Cardiac muscle cell (in vitro differentiated cells and primary cell): ENCODE results near the gene ZC3H4. TPM values are rescaled to one million over a fixed set of nuclear protein-coding genes. Genes with fewer than 3 reads are reported as not detected.

Source experiments
- DNase-seq, 2 donors: peaks; one replicate each; pipeline versions ENCODE4 v3.0.0 to v3.0.0-alpha.2; 2010 to 2017; ENCODE audit warnings: low read depth in 1 of 2, low spot score in 1 of 2
- H3K27ac ChIP-seq: fragments of 200-600 bp; sonication (generic); 2 replicates; pipeline ENCODE4 v1.5.1; 2016
- H3K27me3 ChIP-seq: fragments of 200-600 bp; sonication (generic); 2 replicates; pipeline ENCODE4 v1.6.0; 2016; ENCODE audit warnings: control low read depth
- H3K36me3 ChIP-seq: fragments of 200-600 bp; sonication (generic); 2 replicates; pipeline ENCODE4 v1.5.1; 2016; ENCODE audit warnings: control low read depth
- H3K4me1 ChIP-seq: fragments of 200-600 bp; sonication (generic); 2 replicates; pipeline ENCODE4 v1.8.1; 2017; ENCODE audit warnings: low read depth, mild to moderate bottlenecking, mixed run types
- H3K4me3 ChIP-seq: fragments of 200-600 bp; sonication (generic); 2 replicates; pipeline ENCODE4 v1.5.1; 2016; ENCODE audit warnings: mild to moderate bottlenecking
- H3K9me3 ChIP-seq: fragments of 200-600 bp; sonication (generic); 2 replicates; pipeline ENCODE4 v1.5.1; 2017; ENCODE audit warnings: low read depth, mild to moderate bottlenecking, control low read depth
- polyA plus RNA-seq: library from polyadenylated mRNA; unstranded; fragments of >200 nt; fragmentation: Nextera tagmentation; extraction: Ambion mirVana; gene quantifications from 2 replicates; pipeline ENCODE4 v1.2.1, GENCODE V29; 2016
- total RNA-seq: library from RNA; depleted of rRNA; stranded (reverse); fragments of >200 nt; gene quantifications from 2 replicates; pipeline ENCODE4 v1.2.3, GENCODE V29; 2016
- TF ChIP-seq, protein P1 (sequence below): IDR thresholded peaks from 2 replicates; pipeline ENCODE4 v1.5.1; 2012; ENCODE audit warnings: low read depth, mild to moderate bottlenecking, low read length

The ZC3H4 gene
- total and polyA plus RNA-seq, 2 experiments from 2014 or later: 5.0 to 34.6 TPM

- DNase-seq: no peak
- H3K4me1 ChIP-seq: peaks cover 3% of the 10 kb centered on the region
- TF ChIP-seq, protein P1, sequence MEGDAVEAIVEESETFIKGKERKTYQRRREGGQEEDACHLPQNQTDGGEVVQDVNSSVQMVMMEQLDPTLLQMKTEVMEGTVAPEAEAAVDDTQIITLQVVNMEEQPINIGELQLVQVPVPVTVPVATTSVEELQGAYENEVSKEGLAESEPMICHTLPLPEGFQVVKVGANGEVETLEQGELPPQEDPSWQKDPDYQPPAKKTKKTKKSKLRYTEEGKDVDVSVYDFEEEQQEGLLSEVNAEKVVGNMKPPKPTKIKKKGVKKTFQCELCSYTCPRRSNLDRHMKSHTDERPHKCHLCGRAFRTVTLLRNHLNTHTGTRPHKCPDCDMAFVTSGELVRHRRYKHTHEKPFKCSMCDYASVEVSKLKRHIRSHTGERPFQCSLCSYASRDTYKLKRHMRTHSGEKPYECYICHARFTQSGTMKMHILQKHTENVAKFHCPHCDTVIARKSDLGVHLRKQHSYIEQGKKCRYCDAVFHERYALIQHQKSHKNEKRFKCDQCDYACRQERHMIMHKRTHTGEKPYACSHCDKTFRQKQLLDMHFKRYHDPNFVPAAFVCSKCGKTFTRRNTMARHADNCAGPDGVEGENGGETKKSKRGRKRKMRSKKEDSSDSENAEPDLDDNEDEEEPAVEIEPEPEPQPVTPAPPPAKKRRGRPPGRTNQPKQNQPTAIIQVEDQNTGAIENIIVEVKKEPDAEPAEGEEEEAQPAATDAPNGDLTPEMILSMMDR: no peak
- H3K36me3 ChIP-seq: no peaks in the 10 kb centered on the region
- no peak overlapping the region for H3K4me3 ChIP-seq
- H3K27ac ChIP-seq: no peak overlapping the region
- peaks cover 39% of the 10 kb centered on the region for H3K27me3 ChIP-seq
- H3K9me3 ChIP-seq: no peaks in the 10 kb centered on the region
Observed at GRCh38 chr19:47027586-47028088, 85.9 kb downstream of the ZC3H4 start.

DNA sequence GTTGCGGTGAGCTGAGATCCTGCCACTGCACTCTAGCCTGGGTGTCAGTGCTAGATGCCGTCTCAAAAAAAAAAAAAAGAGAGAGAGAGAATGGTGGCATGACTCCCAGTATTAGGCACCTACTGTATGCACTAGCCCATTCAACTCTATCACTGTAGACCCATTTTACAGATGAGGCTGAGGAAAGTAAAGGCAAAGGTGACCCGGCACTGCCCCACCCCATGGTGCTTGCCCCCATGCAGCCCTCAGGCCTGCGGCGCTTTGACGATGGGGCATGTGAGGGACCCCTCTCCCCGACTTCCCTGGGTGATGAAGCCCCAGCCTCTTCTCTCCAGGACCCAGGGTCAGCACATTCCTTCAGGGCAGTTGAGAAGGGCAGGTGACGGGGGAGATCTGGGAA lies 86.7 kb downstream of the ZC3H4 start:
- H3K4me1 ChIP-seq: peaks cover 3% of the 10 kb centered on the region
- H3K27ac ChIP-seq: no peak overlapping the region
- no peaks in the 10 kb centered on the region for H3K36me3 ChIP-seq
- peaks cover 47% of the 10 kb centered on the region for H3K27me3 ChIP-seq
- no peaks in the 10 kb centered on the region for H3K9me3 ChIP-seq
- no peak for DNase-seq
- no peak overlapping the region for H3K4me3 ChIP-seq
- TF ChIP-seq, protein P1: no peak

DNA sequence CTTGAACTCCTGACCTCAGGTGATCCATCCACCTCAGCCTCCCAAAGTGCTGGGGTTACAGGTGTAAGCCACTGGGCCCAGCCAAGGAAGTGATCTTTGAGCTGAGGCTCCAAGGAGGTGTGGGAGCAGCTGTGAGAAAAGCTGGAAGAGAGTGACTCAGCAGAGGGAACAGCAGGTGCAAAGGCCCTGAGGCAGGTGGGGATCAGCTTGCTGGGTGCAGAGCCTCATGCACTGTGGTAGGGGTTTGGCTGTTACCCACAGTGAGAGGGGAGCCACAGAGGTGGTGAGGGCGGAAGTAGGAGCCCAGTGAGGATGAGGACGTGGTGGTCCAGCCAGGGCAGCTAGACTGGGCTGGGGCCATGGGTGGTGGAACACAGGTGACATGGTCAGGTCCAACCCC lies 87.4 kb downstream of the ZC3H4 start:
- Histone ChIP-seq H3K4me3 (no peak overlapping the region), H3K27me3 (peaks cover 54% of the 10 kb centered on the region), H3K27ac (no peak overlapping the region), H3K4me1 (peaks cover 3% of the 10 kb centered on the region), H3K36me3 (no peaks in the 10 kb centered on the region), H3K9me3 (no peaks in the 10 kb centered on the region)
- no peak for DNase-seq
- TF ChIP-seq, protein P1: no peak

DNA sequence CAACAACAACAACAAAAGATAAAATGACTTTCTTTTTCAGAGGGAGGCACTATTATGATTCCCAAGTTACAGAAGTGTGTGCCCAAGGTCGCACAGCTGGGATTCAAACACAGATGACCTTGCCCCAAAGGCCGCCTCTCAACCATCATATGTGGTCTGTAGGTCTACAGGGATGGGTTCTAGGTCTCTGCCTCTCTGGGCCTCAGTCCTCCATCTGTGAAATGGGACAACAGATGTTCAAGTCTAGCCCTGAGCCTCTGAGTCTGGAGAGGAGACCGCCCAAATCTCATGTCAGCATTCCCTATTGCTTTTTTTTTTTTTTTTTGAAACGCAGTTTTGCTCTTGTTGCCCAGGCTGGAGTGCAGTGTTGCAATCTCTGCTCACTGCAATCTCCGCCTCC lies 89.1 kb downstream of the ZC3H4 start:
- no peak overlapping the region for H3K4me3 ChIP-seq
- H3K4me1 ChIP-seq: peaks cover 9% of the 10 kb centered on the region
- peaks cover 71% of the 10 kb centered on the region for H3K27me3 ChIP-seq
- DNase-seq: no peak
- H3K9me3 ChIP-seq: no peaks in the 10 kb centered on the region
- no peaks in the 10 kb centered on the region for H3K36me3 ChIP-seq
- TF ChIP-seq, protein P1: no peak
- no peak overlapping the region for H3K27ac ChIP-seq

DNA sequence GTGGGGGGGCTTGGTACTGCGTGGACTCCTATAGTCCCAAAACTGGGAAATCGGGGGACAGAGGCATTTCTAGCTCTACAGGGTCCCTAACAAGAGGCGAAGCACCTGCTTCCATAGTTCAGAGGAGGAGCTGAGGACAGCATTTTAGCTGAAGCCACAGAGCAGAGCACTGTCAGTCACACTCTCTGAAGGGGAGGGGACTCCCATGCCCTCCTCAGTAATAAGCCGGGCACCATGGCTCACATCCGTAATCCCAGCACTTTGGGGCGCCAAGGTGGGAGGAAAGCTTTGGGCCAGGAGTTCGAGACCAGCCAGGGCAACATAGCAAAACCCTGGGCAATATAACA lies 90.2 kb downstream of the ZC3H4 start:
- no peak overlapping the region for H3K27ac ChIP-seq
- TF ChIP-seq, protein P1: no peak
- H3K27me3 ChIP-seq: peaks cover 80% of the 10 kb centered on the region
- H3K36me3 ChIP-seq: no peaks in the 10 kb centered on the region
- H3K9me3 ChIP-seq: no peaks in the 10 kb centered on the region
- no peak for DNase-seq
- peaks cover 9% of the 10 kb centered on the region for H3K4me1 ChIP-seq
- no peak overlapping the region for H3K4me3 ChIP-seq
